GM10266 (cell line): Measurements from ENCODE around the gene PDILT.

Source experiments
- DNase-seq: peaks from one replicate; pipeline ENCODE4 v3.0.0; 2012; ENCODE audit errors: extremely low spot score
- TF ChIP-seq, protein P1 (sequence below): IDR thresholded peaks from 2 replicates; pipeline ENCODE4 v1.5.1; 2012; ENCODE audit warnings: mild to moderate bottlenecking, low read depth; ENCODE audit not compliant: control insufficient read depth, insufficient read depth; ENCODE audit errors: missing control alignments

The PDILT gene

DNA sequence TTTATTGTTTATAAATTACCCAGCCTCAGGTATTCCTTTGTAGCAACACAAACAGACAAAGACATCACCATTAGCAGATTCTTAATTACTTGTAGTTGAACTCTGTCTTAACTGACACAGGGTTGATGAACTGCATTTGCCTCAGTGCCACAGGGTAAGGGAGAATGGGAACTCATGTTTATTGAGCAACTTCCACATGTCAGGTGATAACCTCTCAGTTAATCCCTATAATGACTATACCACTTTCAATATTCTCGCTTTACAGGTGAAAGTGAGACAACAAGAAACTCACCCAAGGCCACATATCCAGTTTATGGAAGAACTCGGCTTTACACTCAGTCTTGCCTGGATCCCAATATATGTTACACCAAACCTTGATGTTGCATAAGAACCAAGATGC lies 8.6 kb downstream of the PDILT start:
- TF ChIP-seq, protein P1, sequence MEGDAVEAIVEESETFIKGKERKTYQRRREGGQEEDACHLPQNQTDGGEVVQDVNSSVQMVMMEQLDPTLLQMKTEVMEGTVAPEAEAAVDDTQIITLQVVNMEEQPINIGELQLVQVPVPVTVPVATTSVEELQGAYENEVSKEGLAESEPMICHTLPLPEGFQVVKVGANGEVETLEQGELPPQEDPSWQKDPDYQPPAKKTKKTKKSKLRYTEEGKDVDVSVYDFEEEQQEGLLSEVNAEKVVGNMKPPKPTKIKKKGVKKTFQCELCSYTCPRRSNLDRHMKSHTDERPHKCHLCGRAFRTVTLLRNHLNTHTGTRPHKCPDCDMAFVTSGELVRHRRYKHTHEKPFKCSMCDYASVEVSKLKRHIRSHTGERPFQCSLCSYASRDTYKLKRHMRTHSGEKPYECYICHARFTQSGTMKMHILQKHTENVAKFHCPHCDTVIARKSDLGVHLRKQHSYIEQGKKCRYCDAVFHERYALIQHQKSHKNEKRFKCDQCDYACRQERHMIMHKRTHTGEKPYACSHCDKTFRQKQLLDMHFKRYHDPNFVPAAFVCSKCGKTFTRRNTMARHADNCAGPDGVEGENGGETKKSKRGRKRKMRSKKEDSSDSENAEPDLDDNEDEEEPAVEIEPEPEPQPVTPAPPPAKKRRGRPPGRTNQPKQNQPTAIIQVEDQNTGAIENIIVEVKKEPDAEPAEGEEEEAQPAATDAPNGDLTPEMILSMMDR: no peak

DNA sequence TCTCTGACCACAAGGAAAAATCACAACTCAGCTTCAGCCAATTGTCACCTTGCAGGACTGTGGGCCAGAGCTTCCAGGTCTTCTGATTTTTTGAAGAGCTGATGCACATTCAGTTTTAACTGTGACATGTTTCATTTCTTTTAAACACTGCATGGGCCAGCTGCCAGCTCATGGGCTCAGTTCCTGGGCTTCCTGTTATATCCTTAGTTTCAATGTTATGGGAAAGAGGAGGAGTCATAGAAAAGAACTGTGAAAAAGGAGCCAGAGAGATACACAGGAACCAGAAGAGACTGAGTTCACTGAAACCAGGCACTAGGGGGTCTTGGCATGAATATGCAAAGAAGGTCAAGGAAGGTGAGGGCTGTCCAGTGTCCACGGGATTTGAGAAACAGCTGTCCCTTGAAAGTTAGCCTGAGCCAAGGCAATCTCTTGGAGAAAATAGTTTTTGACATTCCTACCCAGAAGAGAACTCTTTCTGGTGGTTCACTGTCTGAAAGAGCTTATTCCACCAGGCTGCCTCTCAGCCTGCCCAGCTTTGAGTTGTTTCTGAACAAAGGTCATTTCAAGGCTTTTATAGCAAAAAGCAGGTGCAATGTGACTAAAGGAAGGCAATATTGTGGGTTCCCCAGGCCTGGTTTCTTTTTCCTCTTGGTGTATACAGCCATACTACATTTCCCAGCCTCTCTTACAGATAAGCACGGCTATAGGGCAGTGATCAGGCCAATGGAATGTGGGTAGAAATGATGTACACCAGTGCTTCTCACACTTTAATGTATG lies 10.5 kb downstream of the PDILT start:
- TF ChIP-seq, protein P1: no peak
- no peak for DNase-seq

More for the DNA sequence above, 8.6 kb downstream of the PDILT start:
- DNase-seq: no peak

DNA sequence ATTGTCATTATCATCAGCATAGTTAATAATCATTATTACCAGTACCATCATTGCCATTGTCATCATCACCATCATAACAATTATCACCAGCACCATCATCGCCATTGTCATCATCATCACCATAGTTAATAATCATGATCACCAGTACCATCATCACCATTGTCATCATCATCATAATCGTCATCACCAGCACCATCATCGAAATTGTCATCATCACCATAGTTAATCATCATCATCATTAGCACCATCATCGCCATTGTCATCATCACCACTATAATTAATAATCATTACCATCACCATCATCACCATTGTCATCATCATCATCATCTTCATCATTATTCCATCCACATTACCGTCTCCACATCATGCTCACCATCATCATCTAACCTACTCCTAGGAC lies 13.5 kb downstream of the PDILT start:
- TF ChIP-seq, protein P1: no peak
- DNase-seq: no peak

DNA sequence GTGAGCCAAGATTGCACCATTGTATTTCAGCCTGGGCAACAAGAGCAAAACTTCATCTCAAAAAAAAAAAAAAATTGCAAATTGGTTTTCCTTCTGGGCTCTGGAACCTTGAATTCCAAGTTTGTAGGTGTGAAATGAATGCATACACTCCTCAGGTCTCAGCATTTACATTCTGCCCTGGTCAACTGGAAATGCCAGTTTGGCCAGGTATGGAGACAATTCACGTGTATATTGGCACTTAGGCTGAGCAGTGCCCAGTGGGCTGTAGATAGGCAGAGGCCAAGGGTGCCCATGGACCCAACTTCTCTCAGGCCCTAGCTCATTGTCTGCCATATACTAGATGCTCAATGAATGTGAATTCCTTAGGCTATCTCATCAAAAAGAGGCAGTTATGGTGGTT lies 15.7 kb downstream of the PDILT start:
- no peak for DNase-seq
- TF ChIP-seq, protein P1: no peak

DNA sequence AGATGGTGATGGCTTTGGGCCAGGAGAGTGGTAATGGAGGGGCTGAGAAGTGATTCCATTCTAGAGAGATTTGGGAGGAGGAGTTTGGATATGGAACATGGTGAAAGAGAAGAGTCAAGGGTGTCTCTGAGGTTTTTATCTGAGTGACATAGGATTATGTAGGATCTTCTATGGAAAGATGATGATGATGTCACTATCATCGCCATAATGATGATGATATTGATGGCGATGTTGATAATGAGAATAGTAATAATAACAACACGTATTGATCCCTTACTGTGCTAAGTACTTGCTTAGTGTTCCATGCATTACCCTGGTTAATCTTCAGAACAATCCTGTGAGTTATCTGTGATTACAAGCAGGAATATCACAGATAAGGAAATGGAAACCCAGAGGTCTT lies 16.6 kb downstream of the PDILT start:
- TF ChIP-seq, protein P1: no peak
- DNase-seq: no peak

DNA sequence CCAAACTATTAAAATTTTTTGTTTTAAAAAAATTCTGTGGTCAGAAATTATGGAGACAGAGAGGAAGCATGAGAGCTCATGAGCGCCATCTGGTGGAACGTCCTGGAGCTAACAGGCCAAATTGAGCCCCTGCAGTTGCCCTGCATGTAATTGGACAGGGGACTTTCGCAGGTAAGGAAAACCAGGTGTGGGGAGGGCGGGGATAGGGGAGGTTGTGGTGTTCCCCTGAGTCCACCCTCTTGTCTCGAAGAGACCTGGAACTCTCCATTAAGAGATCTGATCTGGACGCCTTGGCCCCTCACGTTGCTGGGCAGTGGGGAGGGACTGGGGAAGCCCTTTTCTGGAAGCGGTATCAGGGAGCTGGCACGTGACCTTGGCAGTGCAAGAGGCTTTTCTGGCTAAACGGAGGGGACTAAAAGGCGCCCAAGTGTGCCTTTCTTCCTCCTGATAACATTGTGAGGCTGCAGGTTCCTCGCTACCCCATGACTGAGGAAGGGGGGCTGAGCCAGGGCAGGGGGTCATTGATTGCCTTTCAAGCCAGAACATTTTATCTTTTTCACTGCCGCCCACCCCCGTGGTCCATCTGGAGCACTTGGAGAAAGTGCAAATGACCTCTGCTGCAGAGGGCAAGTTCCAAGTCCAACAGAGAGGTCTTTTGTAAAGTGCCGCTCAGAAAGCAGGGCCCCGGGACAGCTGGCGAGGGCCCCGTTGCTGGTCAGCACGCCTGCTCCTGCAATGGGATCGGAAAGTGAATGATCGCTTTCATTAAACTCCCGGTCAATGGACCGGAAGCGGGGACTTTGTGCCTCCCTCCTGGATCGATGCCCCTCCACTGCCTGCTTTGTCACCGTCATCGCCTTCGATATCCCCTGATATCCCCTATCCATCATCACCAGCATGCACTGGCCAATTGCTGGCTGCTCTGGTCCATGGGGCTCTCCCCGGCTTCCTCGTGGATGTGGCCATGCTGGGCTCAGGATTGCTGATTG lies 18.4 kb downstream of the PDILT start:
- DNase-seq: peak; percentile 46
- TF ChIP-seq, protein P1: peak; percentile 83
